HepG2 (cell line): ENCODE data around the gene QKI. TPM values are rescaled to one million over a fixed set of nuclear protein-coding genes. Genes with fewer than 3 reads are reported as not detected.
A peak's percentile ranks its signal among the peaks of the same experiment; 100 is the strongest.

Experiments used
- AKAP8 ChIP-seq: sonication (generic); formaldehyde crosslinking; IDR thresholded peaks from 2 replicates; pipeline ENCODE4 v1.5.1; 2020; ENCODE audit warnings: mild to moderate bottlenecking, missing genetic modification reagents
- ATF3 ChIP-seq: sonication (generic); formaldehyde crosslinking; IDR thresholded peaks from 2 replicates; pipeline ENCODE4 v1.4.0; 2020; ENCODE audit warnings: missing genetic modification reagents
- BHLHE40 ChIP-seq: IDR thresholded peaks from 2 replicates; pipeline ENCODE4 v1.6.1; 2011; ENCODE audit warnings: low read length, improper control_type of control experiment
- CREM ChIP-seq, 2 experiments: sonication (generic) in 1 of 2; formaldehyde crosslinking in 1 of 2; IDR thresholded peaks; 2 replicates each; pipeline versions ENCODE4 v1.4.0 to v1.6.1; 2016 to 2020; ENCODE audit warnings: antibody characterized with exemption in 1 of 2, mild to moderate bottlenecking in 1 of 2, missing genetic modification reagents in 1 of 2
- ELF3 ChIP-seq: IDR thresholded peaks from 2 replicates; pipeline ENCODE4 v1.6.1; 2016; ENCODE audit warnings: missing genetic modification reagents, missing compliant biosample characterization
- EP300 ChIP-seq, 3 experiments: sonication (generic) in 1 of 3; formaldehyde crosslinking in 1 of 3; IDR thresholded peaks; 2 replicates each; pipeline versions ENCODE4 v1.5.1 to v1.6.1; 2011 to 2020; ENCODE audit warnings: low read depth in 2 of 3, low read length in 2 of 3, borderline replicate concordance in 1 of 3, improper control_type of control experiment in 1 of 3, mild to moderate bottlenecking in 1 of 3, missing genetic modification reagents in 1 of 3, moderate library complexity in 1 of 3
- HDAC2 ChIP-seq: sonication (generic); formaldehyde crosslinking; IDR thresholded peaks from 2 replicates; pipeline ENCODE4 v1.4.0; 2020; ENCODE audit warnings: missing genetic modification reagents
- HNF1B ChIP-seq: sonication (generic); formaldehyde crosslinking; IDR thresholded peaks from 2 replicates; pipeline ENCODE4 v1.5.1; 2020; ENCODE audit warnings: mild to moderate bottlenecking, moderate library complexity, missing genetic modification reagents
- HNRNPL ChIP-seq: fragments of 200-400 bp; formaldehyde crosslinking; IDR thresholded peaks from 2 replicates; pipeline ENCODE4 v1.6.1; 2017; ENCODE audit warnings: mild to moderate bottlenecking, low read depth, low read length
- JDP2 ChIP-seq: sonication (generic); formaldehyde crosslinking; IDR thresholded peaks from 2 replicates; pipeline ENCODE4 v1.8.1; 2022; ENCODE audit warnings: missing genetic modification reagents, borderline replicate concordance
- JUND ChIP-seq: sonication (generic); formaldehyde crosslinking; IDR thresholded peaks from 2 replicates; pipeline ENCODE4 v1.8.0; 2022; ENCODE audit warnings: mild to moderate bottlenecking, missing genetic modification reagents
- MAF1 ChIP-seq: sonication (generic); formaldehyde crosslinking; IDR thresholded peaks from 2 replicates; pipeline ENCODE4 v1.5.0; 2020; ENCODE audit warnings: missing genetic modification reagents, borderline replicate concordance
- MAZ ChIP-seq, 2 experiments: sonication (generic) in 1 of 2; formaldehyde crosslinking in 1 of 2; IDR thresholded peaks; 2 replicates each; pipeline versions ENCODE4 v1.5.0 to v1.6.1; 2012 to 2020; ENCODE audit warnings: low read depth in 2 of 2, mild to moderate bottlenecking in 2 of 2, borderline replicate concordance in 1 of 2, improper control_type of control experiment in 1 of 2, low read length in 1 of 2, missing genetic modification reagents in 1 of 2, moderate library complexity in 1 of 2
- MXI1 ChIP-seq: IDR thresholded peaks from 3 replicates; pipeline ENCODE4 v1.6.1; 2012; ENCODE audit warnings: low read depth, low read length, inconsistent platforms, borderline replicate concordance
- NCOA2 ChIP-seq: sonication (generic); formaldehyde crosslinking; IDR thresholded peaks from 2 replicates; pipeline ENCODE4 v1.8.0; 2022; ENCODE audit warnings: inconsistent platforms
- PLSCR1 ChIP-seq: sonication (generic); formaldehyde crosslinking; IDR thresholded peaks from 2 replicates; pipeline ENCODE4 v1.5.0; 2020; ENCODE audit warnings: missing genetic modification reagents, mild to moderate bottlenecking, borderline replicate concordance
- POLR2AphosphoS5 ChIP-seq: IDR thresholded peaks from 2 replicates; pipeline ENCODE4 v1.6.1; 2012; ENCODE audit warnings: low read depth, low read length
- RFX3 ChIP-seq: IDR thresholded peaks from 2 replicates; pipeline ENCODE4 v1.6.1; 2016; ENCODE audit warnings: missing biosample characterization, missing genetic modification reagents
- SALL2 ChIP-seq: sonication (generic); formaldehyde crosslinking; IDR thresholded peaks from 2 replicates; pipeline ENCODE4 v1.8.1; 2023; ENCODE audit warnings: mild to moderate bottlenecking, missing genetic modification reagents, inconsistent platforms
- SNRNP70 ChIP-seq: fragments of 200-400 bp; formaldehyde crosslinking; IDR thresholded peaks from 2 replicates; pipeline ENCODE4 v1.6.1; 2017; ENCODE audit warnings: mild to moderate bottlenecking, low read depth, low read length, moderate library complexity
- SP5 ChIP-seq: IDR thresholded peaks from 2 replicates; pipeline ENCODE4 v1.6.1; 2016; ENCODE audit warnings: low read depth, borderline replicate concordance
- SRSF1 ChIP-seq: fragments of 200-400 bp; formaldehyde crosslinking; optimal IDR thresholded peaks from 2 replicates; pipeline ENCODE3; 2017; ENCODE audit warnings: mild to moderate bottlenecking, low read depth, low read length, moderate library complexity
- THAP11 ChIP-seq: IDR thresholded peaks from 2 replicates; pipeline ENCODE4 v1.6.1; 2016; ENCODE audit warnings: missing biosample characterization, missing genetic modification reagents
- TOPORS ChIP-seq: sonication (generic); formaldehyde crosslinking; IDR thresholded peaks from 2 replicates; pipeline ENCODE4 v1.8.0; 2023; ENCODE audit warnings: mild to moderate bottlenecking, missing genetic modification reagents
- ZSCAN20 ChIP-seq: sonication (generic); formaldehyde crosslinking; IDR thresholded peaks from 2 replicates; pipeline ENCODE4 v1.4.0; 2020; ENCODE audit warnings: missing genetic modification reagents, mild to moderate bottlenecking, borderline replicate concordance
- polyA plus RNA-seq, 8 experiments: library from polyadenylated mRNA; depleted of rRNA in 3 of 8; stranded (reverse) in 7 of 8; unstranded in 1 of 8; fragments of >200 nt; fragmentation: Illumina TruSeq in 4 of 8; extraction: Trizol in 4 of 8; gene quantifications; 2 replicates each; pipeline versions ENCODE4 v1.2.1 to v1.2.3, GENCODE V29; 2011 to 2016; ENCODE audit warnings: low read depth in 4 of 8, missing spikeins in 1 of 8, mixed read lengths in 1 of 8; ENCODE audit not compliant: insufficient read depth in 1 of 8
- total RNA-seq, 5 experiments: library from RNA; depleted of rRNA; stranded (reverse); fragments of >200 nt; fragmentation: Illumina TruSeq; extraction: Trizol; gene quantifications; 2 replicates each; pipeline ENCODE4 v1.2.3, GENCODE V29; 2016; ENCODE audit warnings: low read depth in 1 of 5

QKI gene
- total and polyA plus RNA-seq, 2 of the 13 experiments (the other 11 are each of a cell fraction or from before 2014, with no cell fraction given): 136 to 137 TPM

- TF ChIP-seq CREM (IDR thresholded peaks at IDR 0.05): peak; percentile 22; the same call in 1 of the 2 replicates
- TF ChIP-seq CREM (CRISPR knock-in tag; IDR thresholded peaks at IDR 0.05): no peak
- TF ChIP-seq MAF1 (CRISPR knock-in tag): no peak
- no peak; the same call in 1 of the 2 replicates for TF ChIP-seq AKAP8
- TF ChIP-seq SALL2 (CRISPR knock-in tag): peak; percentile 35; the same call in 1 of the 2 replicates
- peak; percentile 62 for TF ChIP-seq SP5 (CRISPR knock-in tag)
- TF ChIP-seq HNRNPL: no peak
- no peak for TF ChIP-seq SRSF1
- no peak for TF ChIP-seq THAP11 (CRISPR knock-in tag)
- no peak for TF ChIP-seq SNRNP70
- TF ChIP-seq ATF3 (CRISPR knock-in tag): no peak
- TF ChIP-seq JDP2 (CRISPR knock-in tag): no peak
- TF ChIP-seq NCOA2 (CRISPR knock-in tag): no peak
- TF ChIP-seq POLR2AphosphoS5: peak; percentile 78
- TF ChIP-seq PLSCR1 (CRISPR knock-in tag): 0 out of 2 replicates have a peak, but pooled peaks have one; percentile 8
- peak; percentile 4; the same call in 1 of the 2 replicates for TF ChIP-seq HDAC2
- TF ChIP-seq BHLHE40: no peak
- no peak for TF ChIP-seq TOPORS
- 0 out of 2 replicates have a peak, but pooled peaks have one; percentile 18 for TF ChIP-seq ELF3 (CRISPR knock-in tag)
- TF ChIP-seq HNF1B (CRISPR knock-in tag): no peak
- TF ChIP-seq ZSCAN20: 0 out of 2 replicates have a peak, but pooled peaks have one; percentile 13
- no peak for TF ChIP-seq JUND (CRISPR knock-in tag)
- 0 out of 2 replicates have a peak, but pooled peaks have one; percentile 44 for TF ChIP-seq MAZ (IDR thresholded peaks at IDR 0.05; ENCODE audit: borderline replicate concordance, low read depth, low read length)
- TF ChIP-seq MAZ (CRISPR knock-in tag; IDR thresholded peaks at IDR 0.05; ENCODE audit: low read depth): no peak
- TF ChIP-seq RFX3: no peak
- TF ChIP-seq MXI1: peak; percentile 27; the same call in 1 of the 3 replicates
- TF ChIP-seq EP300 (IDR thresholded peaks at IDR 0.05; ENCODE audit: low read depth in 2 of 2, low read length in 2 of 2): 0 out of 4 replicates have a peak, but pooled peaks of 1 of the 2 experiments have one; percentile 10
- no peak for TF ChIP-seq EP300 (CRISPR knock-in tag; IDR thresholded peaks at IDR 0.05; ENCODE audit: borderline replicate concordance)
Observed at GRCh38 chr6:163414117-163414945, at the start of gene QKI (continued).
